CD14-positive monocyte (primary cell): ENCODE measurements around the gene KIAA0040. TPM values are rescaled to one million over a fixed set of nuclear protein-coding genes. Genes with fewer than 3 reads are reported as not detected.

Source experiments
- DNase-seq, 3 donors: peaks; one replicate each; pipeline ENCODE4 v3.0.0-alpha.2; 2011 to 2022
- H2AFZ ChIP-seq: 2 replicates; pipeline ENCODE4 v1.6.0; 2012; ENCODE audit warnings: mild to moderate bottlenecking, low read depth, low read length, inconsistent platforms; ENCODE audit not compliant: insufficient read depth, poor library complexity, severe bottlenecking
- H3K27ac ChIP-seq, 2 donors: 1 replicate in 1 of 2; 2 replicates in 1 of 2; pipeline ENCODE4 v1.5.1; 2012 to 2013; ENCODE audit warnings: low read length in 2 of 2, control low read depth in 1 of 2, inconsistent platforms in 1 of 2, low read depth in 1 of 2, mild to moderate bottlenecking in 1 of 2
- H3K27me3 ChIP-seq, 2 donors: one replicate each; pipeline versions ENCODE4 v1.6.0 to v1.6.1; 2011 to 2013; ENCODE audit warnings: low read length in 2 of 2; ENCODE audit not compliant: control insufficient read depth in 2 of 2, insufficient read depth in 2 of 2
- H3K36me3 ChIP-seq, 2 donors: replicated peaks in 1 of 2; 1 replicate in 1 of 2; 2 replicates in 1 of 2; pipeline versions ENCODE4 v1.5.1 to v1.6.1; 2012 to 2013; ENCODE audit warnings: low read length in 2 of 2, control low read depth in 1 of 2, inconsistent platforms in 1 of 2, mild to moderate bottlenecking in 1 of 2; ENCODE audit not compliant: insufficient read depth in 2 of 2, control insufficient read depth in 1 of 2
- H3K4me1 ChIP-seq, 2 donors: 1 replicate in 1 of 2; 2 replicates in 1 of 2; pipeline versions ENCODE4 v1.5.1 to v1.6.1; 2012 to 2013; ENCODE audit warnings: low read length in 2 of 2, control low read depth in 1 of 2, inconsistent platforms in 1 of 2, mild to moderate bottlenecking in 1 of 2, moderate library complexity in 1 of 2; ENCODE audit not compliant: insufficient read depth in 2 of 2, control insufficient read depth in 1 of 2
- H3K4me2 ChIP-seq: replicated peaks from 2 replicates; pipeline ENCODE3; 2012; ENCODE audit warnings: low read length, moderate library complexity, mild to moderate bottlenecking; ENCODE audit not compliant: poor library complexity, severe bottlenecking; ENCODE audit errors: extremely low read depth
- H3K4me3 ChIP-seq, 3 experiments: fragments of 200-600 bp in 1 of 3; sonication (generic) in 1 of 3; replicated peaks in 1 of 3; 1 replicate in 2 of 3; 2 replicates in 1 of 3; pipeline ENCODE4 v1.5.1; 2011 to 2013; ENCODE audit warnings: low read length in 3 of 3, mild to moderate bottlenecking in 3 of 3, control low read depth in 2 of 3, low read depth in 2 of 3, inconsistent platforms in 1 of 3, moderate library complexity in 1 of 3
- H3K79me2 ChIP-seq: 2 replicates; pipeline ENCODE4 v1.6.0; 2012; ENCODE audit warnings: mild to moderate bottlenecking, control low read depth, inconsistent platforms, low read length, moderate library complexity; ENCODE audit not compliant: insufficient read depth
- H3K9ac ChIP-seq: 2 replicates; pipeline ENCODE4 v1.6.0; 2017; ENCODE audit warnings: low read length, mild to moderate bottlenecking; ENCODE audit not compliant: insufficient read depth, poor library complexity, severe bottlenecking
- H3K9me3 ChIP-seq, 2 donors: replicated peaks in 1 of 2; 1 replicate in 1 of 2; 2 replicates in 1 of 2; pipeline versions ENCODE4 v1.5.1 to v1.6.1; 2012 to 2013; ENCODE audit warnings: low read length in 2 of 2, control low read depth in 1 of 2; ENCODE audit not compliant: control insufficient read depth in 1 of 2, insufficient read depth in 1 of 2
- H4K20me1 ChIP-seq: 2 replicates; pipeline ENCODE4 v1.6.0; 2012; ENCODE audit warnings: mild to moderate bottlenecking, low read length, control low read depth, moderate library complexity; ENCODE audit not compliant: insufficient read depth
- H3K27ac Mint-ChIP-seq, 7 donors: one replicate each; pipeline ENCODE4 v1.8.0; 2020; ENCODE audit warnings: mild to moderate bottlenecking in 7 of 7, mixed read lengths in 7 of 7, moderate library complexity in 6 of 7, inconsistent platforms in 2 of 7
- H3K27me3 Mint-ChIP-seq, 3 donors: one replicate each; pipeline ENCODE4 v1.8.0; 2021 to 2022; ENCODE audit warnings: low read depth in 3 of 3, mild to moderate bottlenecking in 3 of 3, mixed read lengths in 3 of 3, moderate library complexity in 3 of 3, inconsistent platforms in 1 of 3
- H3K36me3 Mint-ChIP-seq, 2 donors: one replicate each; pipeline ENCODE4 v1.8.0; 2020; ENCODE audit warnings: mixed read lengths in 2 of 2, inconsistent platforms in 1 of 2, mild to moderate bottlenecking in 1 of 2
- H3K4me1 Mint-ChIP-seq: one replicate; pipeline ENCODE4 v1.8.0; 2020; ENCODE audit warnings: mild to moderate bottlenecking, mixed read lengths
- H3K4me3 Mint-ChIP-seq, 2 donors: one replicate each; pipeline ENCODE4 v1.8.0; 2020; ENCODE audit warnings: mild to moderate bottlenecking in 2 of 2, mixed read lengths in 2 of 2, moderate library complexity in 1 of 2
- H3K9me3 Mint-ChIP-seq, 7 donors: one replicate each; pipeline ENCODE4 v1.8.0; 2020 to 2022; ENCODE audit warnings: mixed read lengths in 7 of 7, mild to moderate bottlenecking in 6 of 7, moderate library complexity in 6 of 7, inconsistent platforms in 2 of 7
- WGBS: methylation state at CpG from one replicate; pipeline ENCODE4 v1.1.5; 2013; ENCODE audit warnings: missing lambda C conversion rate; ENCODE audit not compliant: insufficient coverage; 5-methylcytosine and 5-hydroxymethylcytosine counted together
- intact Hi-C, 2 donors: fragments of 100-400 bp; cut with micrococcal nuclease; formaldehyde crosslinking; loops; one replicate each; pipeline versions ENCODE4 v1.15.0 to v1.15.1; 2023
- polyA plus RNA-seq, 3 donors: library from polyadenylated mRNA; depleted of rRNA in 1 of 3; unstranded in 2 of 3; stranded (reverse) in 1 of 3; fragments of 300-500 nt in 2 of 3; fragments of >200 nt in 1 of 3; fragmentation: Illumina TruSeq in 2 of 3; gene quantifications; 1 replicate in 2 of 3; 2 replicates in 1 of 3; pipeline ENCODE4 v1.2.3, GENCODE V29; 2012 to 2021
- TF ChIP-seq, protein P1 (sequence below): fragments of 200-600 bp; IDR thresholded peaks from one replicate; pipeline ENCODE4 v1.8.0; 2022; ENCODE audit warnings: antibody characterized with exemption, mild to moderate bottlenecking

Gene KIAA0040
- polyA plus RNA-seq, 3 donors: 24.0 to 35.4 (median 25.9) TPM

DNA sequence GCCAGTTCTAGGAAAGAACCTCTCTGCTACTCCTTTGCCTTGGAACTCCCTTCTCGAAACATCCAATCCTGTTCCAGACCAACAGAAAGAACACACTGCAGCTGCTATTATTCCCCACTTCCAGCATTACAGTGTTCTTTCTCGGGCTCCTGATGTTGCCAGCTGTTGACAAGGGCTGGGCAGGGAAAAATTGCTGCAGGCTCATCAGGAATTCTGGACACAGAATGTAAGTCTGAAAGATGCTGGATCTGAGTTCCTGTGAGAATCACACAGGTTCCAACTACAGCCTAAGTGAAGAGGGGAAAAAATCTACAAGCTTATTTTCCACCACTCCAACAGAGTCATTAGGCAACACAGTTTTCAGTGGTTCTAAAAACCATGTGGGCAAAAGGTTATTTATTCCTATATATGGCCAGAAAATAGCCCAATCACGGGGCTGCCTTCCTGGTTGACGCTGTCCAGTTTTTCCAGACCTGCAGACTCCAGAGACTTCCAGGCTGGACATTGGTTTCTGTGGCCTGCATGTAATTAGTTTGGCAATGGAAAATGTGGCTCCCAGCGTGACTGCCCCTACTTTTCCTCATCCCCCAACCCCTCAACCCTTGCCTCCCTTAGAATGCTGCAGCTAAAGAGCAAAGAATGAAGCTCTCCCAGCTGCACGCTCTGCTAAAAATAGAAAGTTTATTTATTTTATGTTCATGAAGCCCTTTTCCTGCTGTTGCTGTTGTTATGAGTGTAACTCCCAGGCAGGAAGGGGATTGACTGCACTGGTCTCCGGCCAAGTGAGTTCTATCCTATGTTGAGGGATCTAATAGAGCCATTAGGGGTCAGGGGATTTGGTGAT, 8.3 kb upstream of the KIAA0040 start:
- Histone ChIP-seq H4K20me1 (no peaks in the 10 kb centered on the region), H3K9me3 (no peaks in the 10 kb centered on the region), H3K4me1 (peaks cover 10 to 18% of the 10 kb centered on the region in 2 donors), H3K9ac (no peak overlapping the region), H2AFZ (no peak overlapping the region), H3K27me3 (no peaks in the 10 kb centered on the region), H3K36me3 (no peaks in the 10 kb centered on the region), H3K4me3 (no peak overlapping the region), H3K4me2 (no peak overlapping the region), H3K79me2 (no peaks in the 10 kb centered on the region), H3K27ac (no peak overlapping the region)
- H3K36me3 Mint-ChIP-seq: no peaks in the 10 kb centered on the region
- intact Hi-C loops: no loop called here
- H3K27me3 Mint-ChIP-seq: no peaks in the 10 kb centered on the region
- no peak for DNase-seq
- peak overlapping the region in 1 of 7 donors; percentile 25 for H3K27ac Mint-ChIP-seq
- no peaks in the 10 kb centered on the region for H3K9me3 Mint-ChIP-seq
- no CpG with 5 or more reads among the region's 7 CpGs for WGBS
- TF ChIP-seq, protein P1, sequence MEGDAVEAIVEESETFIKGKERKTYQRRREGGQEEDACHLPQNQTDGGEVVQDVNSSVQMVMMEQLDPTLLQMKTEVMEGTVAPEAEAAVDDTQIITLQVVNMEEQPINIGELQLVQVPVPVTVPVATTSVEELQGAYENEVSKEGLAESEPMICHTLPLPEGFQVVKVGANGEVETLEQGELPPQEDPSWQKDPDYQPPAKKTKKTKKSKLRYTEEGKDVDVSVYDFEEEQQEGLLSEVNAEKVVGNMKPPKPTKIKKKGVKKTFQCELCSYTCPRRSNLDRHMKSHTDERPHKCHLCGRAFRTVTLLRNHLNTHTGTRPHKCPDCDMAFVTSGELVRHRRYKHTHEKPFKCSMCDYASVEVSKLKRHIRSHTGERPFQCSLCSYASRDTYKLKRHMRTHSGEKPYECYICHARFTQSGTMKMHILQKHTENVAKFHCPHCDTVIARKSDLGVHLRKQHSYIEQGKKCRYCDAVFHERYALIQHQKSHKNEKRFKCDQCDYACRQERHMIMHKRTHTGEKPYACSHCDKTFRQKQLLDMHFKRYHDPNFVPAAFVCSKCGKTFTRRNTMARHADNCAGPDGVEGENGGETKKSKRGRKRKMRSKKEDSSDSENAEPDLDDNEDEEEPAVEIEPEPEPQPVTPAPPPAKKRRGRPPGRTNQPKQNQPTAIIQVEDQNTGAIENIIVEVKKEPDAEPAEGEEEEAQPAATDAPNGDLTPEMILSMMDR: no peak
- no peak overlapping the region for H3K4me3 Mint-ChIP-seq
- peaks cover 16% of the 10 kb centered on the region for H3K4me1 Mint-ChIP-seq

DNA sequence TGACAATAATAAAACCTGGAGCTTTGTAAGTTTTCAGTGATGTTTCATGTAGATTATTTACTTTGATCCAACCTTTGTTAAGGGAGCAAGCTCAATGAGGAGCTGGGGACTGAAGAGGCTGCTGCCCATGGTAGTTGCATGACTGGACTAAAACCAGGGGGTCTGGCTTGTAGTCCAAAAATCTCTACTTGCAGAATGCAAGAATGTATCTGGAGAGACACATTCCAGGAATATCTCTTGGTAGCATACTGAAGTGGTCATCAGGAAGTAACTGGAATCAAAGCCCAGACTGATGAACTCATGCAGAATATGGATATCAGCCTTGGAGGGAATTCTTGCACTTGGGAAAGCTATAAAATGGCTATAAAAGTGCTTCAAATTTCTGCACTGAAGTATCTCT, 5.8 kb upstream of the KIAA0040 start:
- H3K36me3 Mint-ChIP-seq: no peaks in the 10 kb centered on the region
- no peak overlapping the region for H3K27ac Mint-ChIP-seq
- intact Hi-C loops: no loop called here
- no peak overlapping the region for H3K4me2 ChIP-seq
- TF ChIP-seq, protein P1: no peak
- no peak for DNase-seq
- peaks cover 16 to 26% of the 10 kb centered on the region in 2 donors for H3K4me1 ChIP-seq
- H3K79me2 ChIP-seq: no peaks in the 10 kb centered on the region
- no peaks in the 10 kb centered on the region for H3K27me3 Mint-ChIP-seq
- H2AFZ ChIP-seq: no peak overlapping the region
- no peak overlapping the region for H3K4me3 Mint-ChIP-seq
- H3K9ac ChIP-seq: no peak overlapping the region
- H3K9me3 ChIP-seq: no peaks in the 10 kb centered on the region
- peaks cover 24% of the 10 kb centered on the region for H3K4me1 Mint-ChIP-seq
- no peaks in the 10 kb centered on the region for H3K36me3 ChIP-seq
- H3K27me3 ChIP-seq: no peaks in the 10 kb centered on the region
- H3K9me3 Mint-ChIP-seq: no peaks in the 10 kb centered on the region
- H4K20me1 ChIP-seq: no peaks in the 10 kb centered on the region
- H3K27ac ChIP-seq: no peak overlapping the region
- no peak overlapping the region for H3K4me3 ChIP-seq
